ENCODE results near the gene ACSL6. TPM values are rescaled to one million over a fixed set of nuclear protein-coding genes. Genes with fewer than 3 reads are reported as not detected.

The ACSL6 gene
- total and polyA plus RNA-seq, 10 of the 15 experiments (the other 5 are each of a cell fraction or from before 2014, with no cell fraction given) = 0.06 to 0.53 TPM; not detected in 8

DNA sequence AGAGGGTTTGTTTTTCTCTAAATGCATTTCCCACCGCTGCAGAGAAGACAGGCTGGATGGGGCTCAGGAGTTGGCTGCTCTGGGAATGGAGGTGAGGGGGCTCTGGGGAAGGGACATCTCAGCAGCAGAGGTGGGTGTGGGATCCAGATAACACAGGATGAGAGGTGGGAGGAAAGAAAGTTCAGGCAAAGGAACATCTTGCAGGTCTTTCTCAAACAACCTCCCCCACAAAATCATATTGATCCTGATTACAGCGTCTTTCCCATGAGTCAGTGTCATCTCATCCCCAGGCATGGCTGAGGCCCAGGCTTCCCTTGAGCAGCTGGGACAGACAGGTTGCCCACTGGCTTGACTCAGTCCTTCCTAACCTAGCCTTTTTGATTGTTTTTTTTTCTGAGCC, 11.3 kb upstream of the ACSL6 start (continued):
- TF ChIP-seq CUX1 (IDR thresholded peaks at IDR 0.05; ENCODE audit: insufficient replicate concordance, low read depth, low read length) = no peak

DNA sequence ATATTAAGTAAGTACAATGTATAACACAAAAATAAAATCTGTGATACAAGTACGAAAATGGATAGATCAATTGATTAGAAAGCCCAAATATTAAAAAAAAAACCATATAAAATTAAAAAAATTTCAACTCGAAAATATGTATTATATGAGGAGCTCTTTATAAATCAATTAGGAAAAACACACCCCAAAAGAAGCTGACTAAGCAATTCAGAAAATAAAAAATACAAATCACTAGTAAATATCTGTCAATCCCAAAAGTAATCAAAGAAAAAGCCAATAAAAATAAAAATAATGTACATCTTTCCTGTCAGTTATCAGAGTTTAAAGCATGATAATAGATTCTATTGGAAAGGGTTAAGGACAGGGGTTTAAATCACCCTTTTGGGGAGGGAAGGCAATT, 10.2 kb upstream of the ACSL6 start:
- no peak overlapping the region for H2AFZ ChIP-seq (ENCODE audit: control insufficient read depth, low read depth, low read length)
- DNase-seq (ENCODE audit: low read depth, low spot score) (no peak), FAIRE-seq (no peak), ATAC-seq (no peak)
- TF ChIP-seq ATF7 (IDR thresholded peaks at IDR 0.05; ENCODE audit: low read depth) (no peak), CHD4 (IDR thresholded peaks at IDR 0.05) (no peak), SMAD5 (IDR thresholded peaks at IDR 0.05; ENCODE audit: low read depth) (no peak), SREBF1 (IDR thresholded peaks at IDR 0.05; ENCODE audit: low read length) (no peak), MEF2A (IDR thresholded peaks at IDR 0.05; ENCODE audit: insufficient read depth, low read depth, low read length) (no peak), SP1 (IDR thresholded peaks at IDR 0.05; ENCODE audit: low read depth, low read length) (no peak), IKZF2 (IDR thresholded peaks at IDR 0.05) (no peak), FOS (IDR thresholded peaks at IDR 0.05; ENCODE audit: borderline replicate concordance, extremely low read depth, insufficient read length) (no peak), KAT2A (conservative IDR thresholded peaks at IDR 0.05; ENCODE audit: control insufficient read depth, low read depth, low read length) (no peak)
- POLR2A ChIA-PET = no interaction called here
- intact Hi-C loops (cut with micrococcal nuclease; ENCODE audit: unreplicated experiment) (no loop called here), in situ Hi-C loops (cut with MboI) (no loop called here)
- H3K27me3 ChIP-seq (replicated peaks in 1 of 2; ENCODE audit: control insufficient read depth in 2 of 2, insufficient read depth in 2 of 2, low read length in 1 of 2) = peaks cover 0 to 11% of the 10 kb centered on the region in 2 experiments
- H4K20me1 ChIP-seq (ENCODE audit: control insufficient read depth, insufficient read depth) = peaks cover 7% of the 10 kb centered on the region; the same call in 1 of the 2 replicates
- CTCF ChIA-PET = interaction anchor here (0.7 to 1.4 kb wide), 3 partner anchors 15 to 432 kb away, joined by 3 to 5 read pairs (median 3); no protein-coding TSS in a partner anchor
- no peak overlapping the region for H3K27ac ChIP-seq (ENCODE audit: control insufficient read depth, insufficient read depth)
- no peaks in the 10 kb centered on the region for H3K79me2 ChIP-seq (ENCODE audit: control insufficient read depth, insufficient read depth, low read length)
- no peaks in the 10 kb centered on the region for H3K36me3 ChIP-seq (ENCODE audit: control insufficient read depth in 2 of 2, insufficient read depth in 2 of 2, low read length in 1 of 2)
- SMC1A ChIA-PET (ENCODE audit: uncharacterized antibody, unreplicated experiment) = interaction anchor here (1.2 kb wide), 1 partner anchor 14 kb away, joined by 4 read pairs; no protein-coding TSS in a partner anchor
- 53% methylated on average over 2 of the region's 2 CpGs for WGBS (ENCODE audit: insufficient coverage, insufficient replicate concordance, low lambda C conversion rate, missing lambda C conversion rate)
- RAD21 ChIA-PET (ENCODE audit: unreplicated experiment) = no interaction called here
- no peak overlapping the region for H3K4me3 ChIP-seq
- no TSS peak for BruUV-seq (replicated peaks)
- H3K9ac ChIP-seq (ENCODE audit: control insufficient read depth, insufficient read depth, low read length) = no peak overlapping the region
- no peaks in the 10 kb centered on the region for H3K9me3 ChIP-seq (replicated peaks; ENCODE audit: control insufficient read depth, insufficient read depth, low read length)
- H3K4me2 ChIP-seq (ENCODE audit: control insufficient read depth, insufficient read depth) = no peak overlapping the region
- H3K4me1 ChIP-seq (ENCODE audit: control insufficient read depth, insufficient read depth, low read length) = peaks cover 35% of the 10 kb centered on the region
